Cortex of kidney (tissue), 1 donor: ENCODE measurements around the gene ELF1.
"Not testable (repeated sequence)": the region's sequence is repeated elsewhere in the genome, so short reads cannot be mapped to it uniquely, and the experiment has no call there.

ENCODE experiments used
- DNase-seq: peaks from one replicate; lab custom pipeline; 2025; lab: John Stamatoyannopoulos, UW

The ELF1 gene

DNA sequence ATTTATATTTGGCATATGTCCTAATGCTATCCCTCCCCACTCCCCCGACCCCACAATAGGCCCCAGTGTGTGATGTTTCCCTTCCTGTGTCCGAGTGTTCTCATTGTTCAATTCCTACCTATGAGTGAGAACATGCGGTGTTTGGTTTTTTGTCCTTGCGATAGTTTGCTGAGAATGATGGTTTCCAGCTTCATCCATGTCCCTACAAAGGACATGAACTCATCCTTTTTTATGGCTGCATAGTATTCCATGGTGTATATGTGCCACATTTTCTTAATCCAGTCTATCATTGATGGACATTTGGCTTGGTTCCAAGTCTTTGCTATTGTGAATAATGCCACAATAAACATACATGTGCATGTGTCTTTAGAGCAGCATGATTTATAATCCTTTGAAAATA is 23.3 kb upstream of the ELF1 start:
- DNase-seq = not testable (repeated sequence)

DNA sequence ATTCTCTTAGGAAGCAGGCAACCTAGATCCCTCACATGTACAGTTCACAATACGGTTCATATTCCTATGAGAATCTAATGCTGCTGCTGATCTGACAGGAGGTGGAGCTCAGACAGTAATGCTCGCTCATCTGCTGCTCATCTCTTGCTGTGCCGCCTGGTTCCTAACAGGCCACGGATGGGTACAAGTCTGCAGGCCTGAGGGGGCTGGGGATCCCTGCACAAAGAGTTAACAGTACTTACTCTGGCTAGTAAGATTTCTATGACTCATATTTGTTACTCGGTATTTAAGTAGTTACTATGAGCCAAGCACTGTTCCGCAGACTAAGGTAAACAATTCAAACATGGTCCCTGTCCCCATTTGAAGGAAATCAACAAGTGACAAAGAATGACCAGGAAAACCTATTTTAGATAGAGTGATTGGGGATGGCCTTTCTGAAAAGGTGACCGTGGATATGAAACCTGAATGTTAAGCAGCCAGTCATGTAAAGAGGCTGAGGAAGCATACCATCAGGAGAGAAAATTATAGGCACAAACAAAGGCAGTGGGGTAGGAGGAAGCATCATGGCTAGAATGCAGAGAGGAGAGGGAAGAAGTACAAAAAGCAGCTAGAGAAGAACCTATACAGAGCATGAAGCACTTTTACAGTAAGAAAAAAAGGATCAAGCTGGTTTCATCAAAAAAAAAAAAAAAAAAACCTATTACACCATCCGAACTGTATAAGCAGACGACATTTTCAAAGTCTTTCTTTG is 21.6 kb upstream of the ELF1 start:
- DNase-seq = no peak

DNA sequence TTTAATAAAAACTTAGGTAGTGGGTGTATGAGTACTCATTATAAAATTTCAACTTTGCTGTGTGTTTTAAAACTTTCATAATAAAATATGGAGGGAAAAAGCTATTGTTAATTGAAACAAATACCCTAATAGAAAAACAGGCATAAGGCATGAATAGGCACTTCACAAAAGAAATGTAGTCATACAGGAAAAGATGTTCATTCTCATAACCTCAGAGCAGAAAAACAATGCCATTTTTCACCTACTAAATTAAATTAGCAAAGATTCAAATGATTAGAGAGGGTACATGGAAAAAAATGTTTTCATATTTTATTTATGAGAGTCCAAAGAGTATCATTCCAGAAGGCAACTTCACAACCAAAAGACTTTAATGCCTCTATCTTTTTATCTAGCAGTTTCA is 20.6 kb upstream of the ELF1 start:
- no peak for DNase-seq

DNA sequence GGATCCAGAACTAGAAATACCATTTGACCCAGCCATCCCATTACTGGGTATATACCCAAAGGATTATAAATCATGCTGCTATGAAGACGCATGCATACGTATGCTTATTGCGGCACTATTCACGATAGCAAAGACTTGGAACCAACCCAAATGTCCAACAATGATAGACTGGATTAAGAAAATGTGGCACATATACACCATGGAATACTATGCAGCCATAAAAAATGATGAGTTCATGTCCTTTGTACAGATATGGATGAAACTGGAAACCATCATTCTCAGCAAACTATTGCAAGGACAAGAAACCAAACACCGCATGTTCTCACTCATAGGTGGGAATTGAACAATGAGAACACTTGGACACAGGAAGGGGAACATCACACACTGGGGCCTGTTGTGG is 17.4 kb upstream of the ELF1 start:
- DNase-seq = not testable (repeated sequence)

DNA sequence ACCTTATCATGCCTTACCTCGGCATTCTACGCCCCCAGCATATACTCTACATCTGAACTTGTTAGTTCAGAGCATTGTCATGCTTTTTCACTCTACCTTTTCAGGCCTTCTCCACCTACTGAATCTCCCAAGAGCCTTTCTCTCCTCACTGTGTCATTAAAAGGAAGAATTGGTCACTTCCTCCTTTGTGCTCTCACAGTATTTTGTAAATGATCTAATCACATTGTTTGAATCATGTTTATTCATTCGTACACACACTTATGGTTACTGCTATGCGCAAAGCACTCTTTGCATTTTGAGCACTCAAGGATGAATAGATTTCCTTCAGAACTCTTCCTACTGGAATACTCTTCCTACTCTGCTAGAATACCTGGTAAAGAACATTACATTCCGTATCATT is 15.8 kb upstream of the ELF1 start:
- no peak for DNase-seq

DNA sequence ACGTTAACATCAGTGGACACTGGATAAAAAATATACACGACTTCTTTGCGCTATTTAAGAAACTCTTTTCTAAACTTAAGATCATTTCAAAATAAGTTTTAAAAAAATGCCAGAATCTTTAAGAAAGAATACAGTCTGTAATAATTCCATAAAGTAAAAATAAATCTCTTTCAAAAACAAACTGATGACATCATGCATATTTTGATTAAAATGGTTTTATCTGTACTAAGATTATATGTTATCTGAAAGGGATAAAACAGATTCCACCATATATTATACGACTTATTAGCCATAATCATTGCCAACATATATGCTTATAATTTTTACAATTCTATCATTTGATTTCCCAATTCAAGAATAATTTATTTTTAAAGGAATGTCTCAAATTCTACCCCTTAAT is 15.3 kb upstream of the ELF1 start:
- DNase-seq = no peak

DNA sequence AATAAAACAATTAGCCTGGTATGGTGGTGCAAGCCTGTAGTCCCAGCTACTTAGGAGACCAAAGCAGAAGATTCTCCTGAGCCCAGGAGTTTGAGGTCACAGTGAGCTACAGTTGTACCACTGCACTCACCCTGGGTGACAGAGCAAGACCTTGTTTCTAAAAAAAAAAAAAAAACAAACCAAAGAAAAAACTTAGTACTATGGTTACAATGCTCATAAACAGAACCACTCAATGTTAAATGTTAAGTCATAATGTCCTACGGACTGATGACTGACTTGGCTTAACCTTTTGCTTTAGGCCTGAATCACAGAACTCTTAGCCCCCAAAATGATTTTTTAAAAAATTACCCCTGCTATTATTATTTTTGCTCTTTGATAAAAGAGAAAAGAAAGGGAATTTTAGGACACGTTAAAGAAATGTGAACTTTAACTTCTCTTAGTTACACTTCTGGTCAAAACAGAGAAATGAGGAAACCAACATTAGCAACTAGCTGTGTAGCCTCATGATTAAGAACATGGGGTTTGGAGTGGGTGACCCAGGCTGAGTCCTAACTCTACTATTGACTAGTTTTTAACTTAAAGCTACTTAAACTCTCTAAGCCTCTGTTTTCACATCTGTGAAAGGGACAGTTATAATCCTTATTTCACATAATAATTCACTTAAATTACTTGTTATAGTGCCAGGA is 13.7 kb upstream of the ELF1 start:
- DNase-seq = no peak

DNA sequence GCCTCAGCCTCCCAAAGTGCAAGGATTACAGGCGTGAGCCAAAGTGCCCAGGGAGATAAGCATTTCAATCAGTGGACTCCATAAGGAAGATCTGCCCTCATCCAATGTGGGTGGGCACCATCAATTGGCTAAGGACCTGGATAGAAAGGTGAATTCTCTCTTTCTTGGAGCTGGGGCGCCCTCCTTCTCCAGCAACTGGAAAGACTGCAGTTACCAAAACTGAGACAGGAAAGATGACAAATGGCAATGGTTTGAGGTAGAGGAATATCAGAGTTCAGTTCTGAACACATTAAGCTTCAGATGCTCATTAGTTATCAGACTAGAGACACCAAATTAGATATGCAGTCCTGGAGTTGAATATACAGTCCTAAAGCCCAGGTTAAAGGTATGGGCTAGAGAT is 10.5 kb upstream of the ELF1 start:
- DNase-seq = no peak

DNA sequence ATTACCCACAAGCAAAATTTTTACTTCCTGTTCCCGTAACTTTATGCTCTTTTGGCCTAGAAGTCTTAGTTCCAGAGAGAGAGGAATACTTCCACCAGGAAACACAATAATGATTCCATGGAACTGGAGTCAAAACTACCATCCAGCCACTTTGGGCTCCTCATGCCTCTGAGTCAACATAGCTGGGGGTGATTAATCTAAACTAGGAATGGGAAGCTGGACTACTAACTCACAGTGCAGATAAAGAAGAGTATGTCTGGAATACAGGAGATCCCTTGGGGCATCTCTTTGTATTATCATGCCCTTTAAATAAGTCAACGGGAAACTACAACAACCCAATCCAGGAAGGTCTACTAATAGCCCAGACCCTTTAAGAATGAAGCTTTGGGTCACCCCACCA is 8.9 kb upstream of the ELF1 start:
- DNase-seq = no peak

DNA sequence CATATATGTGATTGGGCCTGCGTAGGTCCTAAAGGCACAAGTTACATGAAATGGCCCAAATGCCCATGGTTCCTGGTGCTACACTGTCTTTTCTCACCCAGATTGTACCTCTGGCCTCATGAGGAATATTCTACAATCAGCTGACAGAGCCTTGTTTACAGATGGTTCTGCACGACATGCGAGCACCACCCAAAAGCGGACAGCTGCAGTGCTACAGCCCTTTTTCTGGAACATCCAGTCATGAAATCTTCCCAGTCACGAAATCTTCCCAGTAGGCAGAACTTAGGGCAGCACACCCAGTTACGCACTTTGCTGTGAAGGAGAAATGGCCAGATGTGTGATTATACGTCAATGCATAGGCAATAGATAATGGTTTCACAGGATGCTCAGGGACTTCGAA is 7.7 kb upstream of the ELF1 start:
- DNase-seq = no peak

DNA sequence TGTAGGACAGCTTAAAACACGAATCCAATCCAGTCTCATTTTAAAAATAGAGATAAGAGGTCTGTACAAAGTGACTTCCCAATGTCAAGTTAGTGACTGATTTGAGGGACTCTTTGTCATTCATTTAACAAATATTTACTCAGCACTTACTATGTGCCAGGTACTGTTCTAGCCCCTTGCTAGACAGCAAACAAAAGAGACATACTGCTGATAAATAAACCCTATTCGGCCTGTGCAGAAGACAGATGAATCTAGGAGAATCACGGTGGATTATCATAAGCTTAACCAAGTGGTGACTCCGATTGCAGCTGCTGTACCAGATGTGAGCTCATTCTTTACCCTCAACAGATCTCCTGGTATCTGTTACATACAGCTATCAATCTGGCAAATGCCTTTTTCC is 6.4 kb upstream of the ELF1 start:
- DNase-seq = no peak

DNA sequence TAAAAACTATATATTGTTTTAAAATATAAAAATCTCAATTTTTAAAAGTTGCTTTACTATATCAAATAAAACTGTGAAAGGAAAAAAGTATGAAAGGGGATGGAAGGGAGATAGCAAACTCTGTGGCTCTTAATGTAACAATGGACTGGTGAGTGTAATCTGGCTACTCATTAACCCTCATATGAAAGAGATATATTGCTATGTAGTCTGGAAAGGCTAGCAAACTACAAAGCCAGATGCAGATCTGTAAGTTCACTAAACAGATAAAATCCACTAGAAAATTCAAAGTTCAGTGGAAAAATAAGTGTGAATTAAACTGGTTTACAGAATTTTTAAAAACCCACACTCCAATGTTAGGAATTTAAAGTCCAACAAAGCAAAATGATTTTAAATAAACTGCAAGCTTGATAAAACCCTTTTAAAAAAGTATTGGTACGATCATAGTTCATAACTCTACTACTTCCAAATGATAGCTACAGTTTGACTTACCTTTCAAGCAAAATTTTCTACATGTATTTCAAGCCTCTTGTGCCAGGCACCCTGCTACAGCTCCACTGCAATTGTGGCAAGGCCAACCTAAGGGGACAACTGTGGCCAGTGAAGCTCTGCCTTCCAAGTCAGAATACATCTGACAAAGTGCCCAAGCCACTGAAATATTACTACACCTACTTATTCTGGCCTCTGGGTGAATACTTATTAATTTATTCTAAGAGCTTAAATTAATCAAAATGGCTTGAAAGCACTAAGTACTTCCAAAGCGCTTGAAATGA is 647 bp upstream of the ELF1 start:
- no peak for DNase-seq

DNA sequence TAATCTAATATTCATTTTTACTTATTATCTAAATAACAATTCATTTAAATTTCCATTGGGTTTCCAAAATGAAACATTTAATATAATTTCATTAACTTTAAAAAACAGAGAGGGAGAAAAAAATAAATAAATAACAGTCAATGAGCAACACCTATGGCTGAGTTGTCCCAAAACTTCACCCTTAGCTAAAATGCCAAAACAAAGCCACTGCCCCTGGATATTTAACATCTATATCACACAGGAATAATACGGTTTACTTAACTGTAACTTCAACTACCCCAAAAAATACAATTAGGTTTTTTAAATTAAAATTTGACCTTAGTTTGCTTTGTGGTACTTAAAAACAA is 541 bp downstream of the ELF1 start:
- DNase-seq = no peak

DNA sequence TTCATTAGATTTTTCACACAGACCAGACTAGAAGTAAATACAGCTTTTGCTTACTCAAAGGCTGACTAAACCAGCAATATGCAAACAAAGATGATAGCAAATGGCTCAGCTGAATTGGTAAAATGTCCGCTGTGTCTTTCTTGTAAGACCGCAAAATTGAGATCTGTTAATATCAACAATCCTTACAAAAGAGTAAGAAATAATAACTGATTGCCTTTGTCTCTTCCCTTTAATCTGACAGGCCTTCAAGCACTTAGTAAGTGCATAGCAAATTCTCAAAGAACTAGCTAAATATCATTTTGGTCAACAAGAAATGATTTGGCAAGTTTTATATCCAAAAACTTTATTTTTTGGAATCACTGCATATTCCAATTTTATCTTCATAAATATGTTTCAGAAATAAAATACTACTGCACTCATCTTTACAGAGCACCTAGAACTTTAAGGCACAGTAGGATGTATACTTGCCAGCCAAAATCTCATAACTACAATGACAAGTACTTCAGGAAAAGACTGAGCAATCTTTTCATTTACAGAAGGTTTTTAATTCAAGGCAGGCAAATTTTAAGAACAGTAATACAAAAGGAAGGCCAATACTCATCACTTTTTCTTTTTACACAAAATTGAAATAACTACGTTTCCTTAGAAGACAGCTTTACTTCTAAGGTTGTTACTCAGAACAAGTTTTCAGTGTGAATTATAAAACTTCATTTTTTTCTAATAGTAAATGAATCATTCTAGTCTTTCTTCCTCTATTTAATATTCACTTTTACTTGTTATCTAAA is 1.1 kb downstream of the ELF1 start:
- DNase-seq = no peak

DNA sequence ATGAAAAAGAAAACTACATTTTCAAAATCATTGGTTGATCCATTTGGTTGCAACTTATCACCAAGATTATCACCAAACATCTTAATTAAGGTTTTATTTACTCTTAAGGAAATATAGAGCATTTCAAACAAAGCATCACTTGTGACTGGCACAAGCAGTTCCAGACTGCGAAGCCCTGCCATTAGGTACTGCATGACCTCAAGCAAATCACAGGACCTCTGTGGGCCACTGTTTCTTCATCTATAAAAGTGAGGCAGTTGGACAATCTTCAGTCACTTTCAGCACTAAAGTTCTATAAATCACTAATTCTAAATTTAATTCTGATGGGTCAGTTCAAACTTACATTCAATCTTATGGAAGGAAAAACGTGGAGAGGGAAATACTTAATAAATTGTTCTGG is 2.0 kb downstream of the ELF1 start:
- no peak for DNase-seq

DNA sequence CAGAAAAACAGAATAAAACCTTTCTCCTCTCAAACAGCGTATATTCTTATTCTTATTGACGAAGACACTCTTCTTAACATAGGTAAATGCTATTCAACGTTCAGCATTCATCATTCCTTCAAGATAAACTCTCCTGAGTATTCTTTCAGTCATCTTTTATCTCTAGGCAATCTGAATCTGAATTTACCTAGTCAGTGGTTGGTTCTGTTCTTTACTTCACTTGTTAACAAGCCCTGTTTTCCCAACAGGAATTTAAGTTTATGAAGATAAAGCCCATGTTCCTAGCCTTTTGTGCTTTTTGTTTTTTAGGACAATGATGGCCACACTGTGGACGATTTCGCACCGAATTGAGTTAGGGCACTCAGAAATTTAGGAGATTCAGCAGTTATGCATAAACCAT is 3.2 kb downstream of the ELF1 start:
- no peak for DNase-seq

DNA sequence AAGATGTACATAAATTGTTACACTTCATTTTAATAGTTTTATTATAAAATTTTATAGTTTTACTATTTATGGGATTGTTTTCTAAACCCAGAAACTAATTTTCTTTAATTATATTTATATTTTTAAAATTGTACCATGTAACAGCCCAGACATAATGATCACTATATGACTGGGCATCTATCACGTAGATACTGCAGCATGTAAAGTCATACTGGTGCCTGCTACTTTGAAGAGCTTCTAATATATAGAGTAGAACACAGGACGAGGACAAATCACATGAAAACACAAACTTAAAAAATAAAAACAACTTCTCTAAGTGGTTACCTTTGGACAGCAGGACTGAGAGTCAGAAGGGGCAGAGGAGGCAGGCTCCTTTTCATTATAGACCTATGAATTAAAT is 5.3 kb downstream of the ELF1 start:
- no peak for DNase-seq

DNA sequence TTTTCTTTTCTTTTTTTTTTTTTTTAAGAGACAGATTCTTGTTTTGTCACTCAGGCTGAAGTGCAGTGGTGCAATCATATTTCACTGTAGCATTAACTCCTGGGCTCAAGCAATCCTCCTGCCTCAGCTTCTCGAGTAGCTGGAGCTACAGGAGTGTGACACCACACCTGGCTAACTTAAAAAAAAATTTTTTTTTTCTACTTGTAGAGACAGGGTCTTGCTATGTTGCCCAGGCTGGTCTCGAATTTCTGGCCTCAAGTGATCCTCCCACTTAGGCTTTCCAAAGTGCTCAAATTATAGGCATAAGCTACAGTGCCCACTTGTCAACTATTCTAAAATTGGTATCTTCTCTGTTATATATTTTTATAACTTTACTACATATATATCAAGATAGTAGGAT is 6.6 kb downstream of the ELF1 start:
- no peak for DNase-seq

DNA sequence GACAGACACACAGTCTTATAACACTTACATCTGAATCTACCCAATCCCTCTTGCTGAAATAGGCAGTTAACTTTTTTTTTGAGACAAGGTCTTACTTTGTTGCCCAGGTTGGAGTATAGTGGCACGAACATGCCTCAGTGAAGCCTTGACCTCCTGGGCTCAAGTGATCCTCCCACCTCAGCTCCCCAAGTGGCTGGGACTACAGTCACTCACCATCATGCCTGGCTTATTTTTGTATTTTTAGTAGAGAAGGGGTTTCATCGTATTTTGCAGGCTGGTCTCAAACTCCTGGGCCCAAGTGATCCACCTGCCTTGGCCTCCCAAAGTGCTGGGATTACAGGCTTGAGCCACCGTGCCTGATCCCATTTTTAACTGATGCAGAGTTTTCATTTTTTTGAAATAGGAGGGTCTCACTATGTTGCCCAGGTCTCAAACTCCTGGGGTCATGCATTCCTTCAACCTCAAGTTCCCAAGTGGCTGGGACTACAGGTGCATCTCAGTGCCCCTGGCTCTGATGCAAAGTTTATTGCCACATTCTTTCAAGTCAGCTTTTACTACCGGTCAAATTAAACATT is 7.6 kb downstream of the ELF1 start:
- DNase-seq = no peak

DNA sequence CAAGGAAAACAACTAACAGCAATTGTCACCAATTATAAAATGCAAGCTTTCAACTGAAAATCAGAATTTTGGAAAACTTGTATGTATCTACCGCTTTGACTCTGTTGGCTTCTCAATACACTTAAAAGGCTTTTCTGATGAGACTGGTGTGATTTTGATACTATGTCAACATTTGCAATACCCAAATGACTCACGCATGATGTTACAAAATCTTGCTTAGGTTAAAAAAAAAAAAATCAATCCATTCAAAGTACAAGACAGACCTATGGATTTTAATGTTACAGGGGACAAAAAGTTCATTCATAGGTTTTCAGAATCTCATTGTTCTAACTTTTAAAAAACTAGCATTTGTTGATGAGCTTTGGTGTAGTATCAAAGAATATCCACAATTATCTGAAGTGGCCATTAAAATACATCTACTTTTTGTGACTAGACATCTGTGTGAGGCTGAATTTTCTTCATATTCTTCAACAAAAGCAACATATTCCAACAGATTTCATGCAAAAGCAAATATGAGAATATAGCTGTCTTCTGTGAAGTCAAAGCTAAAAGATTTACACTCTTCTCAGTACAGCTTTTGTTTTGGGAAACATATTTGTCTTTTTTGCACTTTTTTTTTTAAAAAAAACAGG is 10.7 kb downstream of the ELF1 start:
- no peak for DNase-seq

DNA sequence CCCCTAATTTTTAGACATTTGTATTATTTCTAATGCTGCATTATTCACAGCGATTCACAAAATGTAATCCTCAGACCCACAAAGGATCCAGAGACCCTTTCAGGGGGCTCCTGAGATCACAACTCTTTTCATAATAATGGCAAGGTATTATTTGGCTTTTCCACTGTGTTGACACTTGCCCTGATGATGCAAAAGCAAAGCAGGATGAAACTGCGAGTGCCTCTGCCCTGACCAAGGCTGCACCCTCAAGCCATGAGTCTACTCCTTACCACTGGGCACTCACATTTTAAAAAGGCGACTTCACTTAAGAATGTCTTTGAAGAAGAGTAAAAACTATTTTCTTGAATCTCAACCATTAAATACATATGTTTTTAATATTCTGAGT is 11.4 kb downstream of the ELF1 start:
- no peak for DNase-seq
